ENCODE measurements around the gene YIF1A.
"Not testable (repeated sequence)": the region's sequence is repeated elsewhere in the genome, so short reads cannot be mapped to it uniquely, and the experiment has no call there.

- TF ChIP-seq, protein P1, sequence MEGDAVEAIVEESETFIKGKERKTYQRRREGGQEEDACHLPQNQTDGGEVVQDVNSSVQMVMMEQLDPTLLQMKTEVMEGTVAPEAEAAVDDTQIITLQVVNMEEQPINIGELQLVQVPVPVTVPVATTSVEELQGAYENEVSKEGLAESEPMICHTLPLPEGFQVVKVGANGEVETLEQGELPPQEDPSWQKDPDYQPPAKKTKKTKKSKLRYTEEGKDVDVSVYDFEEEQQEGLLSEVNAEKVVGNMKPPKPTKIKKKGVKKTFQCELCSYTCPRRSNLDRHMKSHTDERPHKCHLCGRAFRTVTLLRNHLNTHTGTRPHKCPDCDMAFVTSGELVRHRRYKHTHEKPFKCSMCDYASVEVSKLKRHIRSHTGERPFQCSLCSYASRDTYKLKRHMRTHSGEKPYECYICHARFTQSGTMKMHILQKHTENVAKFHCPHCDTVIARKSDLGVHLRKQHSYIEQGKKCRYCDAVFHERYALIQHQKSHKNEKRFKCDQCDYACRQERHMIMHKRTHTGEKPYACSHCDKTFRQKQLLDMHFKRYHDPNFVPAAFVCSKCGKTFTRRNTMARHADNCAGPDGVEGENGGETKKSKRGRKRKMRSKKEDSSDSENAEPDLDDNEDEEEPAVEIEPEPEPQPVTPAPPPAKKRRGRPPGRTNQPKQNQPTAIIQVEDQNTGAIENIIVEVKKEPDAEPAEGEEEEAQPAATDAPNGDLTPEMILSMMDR (IDR thresholded peaks at IDR 0.05; ENCODE audit: low read depth, low read length, missing input control) = not testable (repeated sequence)
- TF ChIP-seq ATF3 (IDR thresholded peaks at IDR 0.05); RAD21 (IDR thresholded peaks at IDR 0.05); GABPA (IDR thresholded peaks at IDR 0.05 in 1 of 2, conservative IDR thresholded peaks at IDR 0.05 in 1 of 2); YY1 (IDR thresholded peaks at IDR 0.05); RXRA (IDR thresholded peaks at IDR 0.05): not testable (repeated sequence)
- TF ChIP-seq, protein P2, sequence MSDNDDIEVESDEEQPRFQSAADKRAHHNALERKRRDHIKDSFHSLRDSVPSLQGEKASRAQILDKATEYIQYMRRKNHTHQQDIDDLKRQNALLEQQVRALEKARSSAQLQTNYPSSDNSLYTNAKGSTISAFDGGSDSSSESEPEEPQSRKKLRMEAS (IDR thresholded peaks at IDR 0.05) = not testable (repeated sequence)
- TF ChIP-seq, protein P3, sequence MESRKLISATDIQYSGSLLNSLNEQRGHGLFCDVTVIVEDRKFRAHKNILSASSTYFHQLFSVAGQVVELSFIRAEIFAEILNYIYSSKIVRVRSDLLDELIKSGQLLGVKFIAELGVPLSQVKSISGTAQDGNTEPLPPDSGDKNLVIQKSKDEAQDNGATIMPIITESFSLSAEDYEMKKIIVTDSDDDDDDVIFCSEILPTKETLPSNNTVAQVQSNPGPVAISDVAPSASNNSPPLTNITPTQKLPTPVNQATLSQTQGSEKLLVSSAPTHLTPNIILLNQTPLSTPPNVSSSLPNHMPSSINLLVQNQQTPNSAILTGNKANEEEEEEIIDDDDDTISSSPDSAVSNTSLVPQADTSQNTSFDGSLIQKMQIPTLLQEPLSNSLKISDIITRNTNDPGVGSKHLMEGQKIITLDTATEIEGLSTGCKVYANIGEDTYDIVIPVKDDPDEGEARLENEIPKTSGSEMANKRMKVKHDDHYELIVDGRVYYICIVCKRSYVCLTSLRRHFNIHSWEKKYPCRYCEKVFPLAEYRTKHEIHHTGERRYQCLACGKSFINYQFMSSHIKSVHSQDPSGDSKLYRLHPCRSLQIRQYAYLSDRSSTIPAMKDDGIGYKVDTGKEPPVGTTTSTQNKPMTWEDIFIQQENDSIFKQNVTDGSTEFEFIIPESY (IDR thresholded peaks at IDR 0.05) = not testable (repeated sequence)
Measured at GRCh38 chr11:66320748-66321147, 31.8 kb upstream of the YIF1A start.
